GM20431 (cell line): ENCODE results near the gene PSTK.

Experiments
- in situ Hi-C: fragments of 300-500 bp; cut with MseI, MboI; formaldehyde crosslinking; loops from one replicate; pipeline ENCODE4 v1.15.0; 2020; ENCODE audit warnings: low sequenced_read_pairs; ENCODE audit not compliant: unreplicated experiment

PSTK gene

DNA sequence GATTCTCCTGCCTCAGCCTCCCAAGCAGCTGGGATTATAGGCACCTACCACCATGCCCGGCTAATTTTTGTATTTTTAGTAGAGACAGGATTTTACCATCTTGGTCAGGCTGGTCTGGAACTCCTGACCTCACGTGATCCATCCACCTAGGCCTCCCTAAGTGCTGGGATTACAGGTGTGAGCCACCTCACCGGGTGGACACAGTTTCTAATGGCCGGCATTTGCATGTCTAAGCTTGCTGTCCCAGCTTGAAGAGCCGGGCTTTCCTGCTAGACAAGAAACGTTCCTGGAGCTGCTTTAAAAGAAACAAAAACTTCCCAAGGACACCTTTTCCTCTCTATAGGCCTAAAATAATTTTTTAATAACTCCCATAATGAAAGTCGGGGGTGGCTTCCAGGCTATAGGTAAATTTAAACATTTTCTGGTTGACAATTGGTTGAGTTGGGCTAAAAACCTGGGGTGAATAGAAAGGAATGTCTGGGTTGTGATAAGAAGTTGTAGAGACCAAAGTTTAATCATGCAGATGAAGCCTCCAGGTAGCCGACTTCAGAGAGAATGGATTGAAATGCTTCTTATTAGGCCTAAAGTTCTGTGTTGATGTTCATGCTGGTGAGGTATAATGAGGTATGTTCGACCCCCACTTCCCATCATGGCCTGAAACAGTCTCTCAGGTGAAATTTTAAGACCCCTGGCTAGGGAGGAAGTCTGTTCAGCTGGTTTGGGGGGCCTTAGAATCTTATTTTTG is 37.4 kb downstream of the PSTK start:
- in situ Hi-C loops = no loop called here

DNA sequence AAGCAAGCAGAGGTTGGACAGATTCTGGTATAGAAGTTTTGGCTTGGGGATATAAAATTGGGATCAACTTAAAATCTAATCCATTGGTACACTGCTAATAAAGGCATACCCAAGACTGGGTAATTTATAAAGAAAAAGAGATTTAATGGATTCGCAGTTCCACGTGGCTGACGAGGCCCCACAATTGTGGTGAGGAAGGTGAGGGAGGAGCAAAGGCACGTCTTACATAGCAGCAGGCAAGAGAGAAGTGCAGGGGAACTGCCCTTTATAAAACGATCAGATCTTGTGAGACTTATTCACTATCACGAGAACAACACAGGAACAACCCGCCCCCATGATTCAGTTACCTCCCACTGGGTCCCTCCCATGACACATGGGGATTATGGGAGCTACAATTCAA is 38.3 kb downstream of the PSTK start:
- in situ Hi-C loops = no loop called here

DNA sequence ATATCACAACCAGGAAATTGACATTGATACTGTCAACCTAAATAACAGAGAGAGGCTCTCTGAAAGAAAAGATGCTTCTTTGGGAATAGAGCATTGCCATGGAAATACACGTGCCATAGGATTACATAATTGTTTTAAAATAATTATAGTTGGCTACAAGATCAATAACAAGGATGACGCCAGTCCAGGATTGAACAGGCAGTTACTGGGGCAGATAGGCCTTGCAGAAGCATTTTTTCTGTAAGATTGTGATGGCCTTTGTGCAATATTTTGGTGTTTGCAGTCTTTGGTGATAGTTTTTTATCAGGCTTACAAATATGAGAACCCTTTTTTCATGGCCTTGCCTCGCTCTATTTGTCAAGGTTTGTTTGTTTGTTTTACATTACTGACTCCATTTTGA is 39.1 kb downstream of the PSTK start:
- in situ Hi-C loops = no loop called here

DNA sequence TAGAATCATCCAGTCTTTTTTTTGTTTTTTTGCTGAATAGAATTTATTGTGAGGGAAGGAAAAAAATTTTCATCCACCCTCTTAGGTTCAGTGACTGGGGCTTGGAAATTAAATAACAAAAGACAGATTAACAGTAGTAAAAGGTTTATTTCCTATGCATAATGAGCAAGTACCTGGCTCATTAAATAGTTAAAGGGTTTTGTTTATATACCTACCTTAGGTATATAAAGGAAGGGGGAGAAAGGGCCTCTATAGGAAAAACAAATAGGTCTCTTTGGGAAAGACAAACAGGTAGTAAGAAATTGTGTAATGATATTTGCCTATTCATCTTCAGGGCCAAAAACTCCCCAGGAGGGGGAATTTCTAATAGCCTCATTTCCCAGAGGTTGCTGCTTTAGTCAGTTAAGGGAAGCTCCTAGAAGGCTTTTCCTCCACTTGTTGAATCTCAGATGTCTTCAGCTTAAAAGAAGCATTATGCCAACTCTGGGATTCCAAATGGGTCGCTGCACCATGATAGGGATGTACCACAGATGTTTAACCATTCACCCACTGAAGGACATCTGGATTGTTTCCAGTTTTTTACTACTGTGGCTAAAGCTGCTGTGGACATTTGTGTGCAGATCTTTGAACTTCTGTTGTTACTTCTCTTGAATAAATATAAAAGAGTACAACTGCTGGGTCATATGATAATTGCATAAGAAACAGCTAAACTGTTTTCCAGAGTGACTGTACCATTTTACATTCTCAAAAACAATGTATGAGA is 39.9 kb downstream of the PSTK start:
- in situ Hi-C loops = no loop called here

DNA sequence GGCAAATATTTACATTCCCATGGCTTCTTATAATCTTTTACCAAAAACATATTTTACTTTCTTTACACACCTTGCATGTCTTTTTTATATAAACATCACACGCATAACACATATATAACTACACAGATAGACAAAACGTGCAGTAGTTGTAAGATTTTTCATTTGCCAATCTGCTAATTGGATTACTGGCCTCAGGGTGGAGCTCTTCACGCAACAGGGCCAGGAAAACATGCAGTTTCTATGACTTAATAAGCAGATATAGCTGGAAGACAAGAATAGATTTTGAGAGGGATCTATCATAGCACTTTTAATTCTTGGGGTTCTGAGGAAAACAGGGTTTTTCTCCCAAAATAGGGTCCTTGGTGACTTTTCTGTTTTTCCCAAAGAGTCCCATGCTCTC is 41.3 kb downstream of the PSTK start:
- in situ Hi-C loops = no loop called here

DNA sequence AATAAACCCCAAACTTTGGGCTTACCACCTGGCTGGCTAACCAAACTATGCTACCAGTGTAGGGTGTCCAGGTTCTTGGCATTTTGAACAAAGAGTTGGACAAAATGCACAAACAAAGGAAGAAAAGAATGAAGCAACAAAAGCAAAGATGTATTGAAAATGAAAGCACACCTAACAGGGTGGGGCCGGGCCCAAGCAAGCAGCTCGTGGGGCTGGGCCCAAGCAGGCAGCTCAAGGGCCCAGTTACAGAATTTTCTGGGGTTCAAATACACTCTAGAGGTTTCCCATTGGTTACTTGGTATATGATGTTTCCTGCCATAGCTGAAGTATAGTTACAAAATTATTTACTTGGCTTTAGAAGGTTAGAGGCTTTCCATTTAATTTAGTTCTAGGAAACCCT is 44.3 kb downstream of the PSTK start:
- in situ Hi-C loops = no loop called here

DNA sequence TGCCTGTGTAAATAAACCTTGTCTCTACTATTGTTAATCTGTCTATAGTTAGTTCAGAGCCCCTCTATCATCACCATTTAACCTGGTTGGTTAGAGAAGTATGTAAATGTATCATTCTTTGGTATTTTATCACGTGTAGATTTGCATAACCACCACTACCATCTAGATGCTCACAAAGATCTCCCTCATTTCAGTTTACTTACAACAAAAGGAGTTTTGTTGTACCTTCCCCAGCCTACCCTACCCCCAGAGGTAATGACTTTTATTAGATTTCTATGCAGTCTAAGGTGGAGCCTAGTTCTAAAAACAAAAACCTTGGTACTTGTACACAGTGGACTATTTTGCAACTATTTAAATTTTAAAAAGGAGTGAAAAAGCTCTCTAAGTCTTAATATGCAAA is 46.1 kb downstream of the PSTK start:
- in situ Hi-C loops = loop anchor here (25.0 kb wide), 1 partner anchor 536 kb away; no protein-coding TSS in a partner anchor

DNA sequence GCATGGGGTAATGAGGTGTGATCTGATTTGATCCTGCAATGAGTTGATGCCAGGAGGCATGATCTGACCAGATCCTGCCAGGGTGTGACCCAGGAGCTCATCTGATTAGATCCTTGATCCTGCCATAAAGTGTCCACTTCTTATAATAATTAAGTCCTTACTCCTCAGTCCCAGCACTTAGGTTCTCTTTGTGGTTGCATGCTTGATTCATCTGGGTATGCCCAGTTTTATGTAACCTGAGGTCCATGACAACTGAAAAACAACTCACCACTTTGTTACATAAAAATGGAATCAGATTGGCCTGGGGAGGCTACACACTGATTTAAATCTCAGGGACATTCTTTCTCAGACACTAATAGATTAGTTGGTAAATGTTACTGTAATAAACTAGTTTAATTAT is 47.7 kb downstream of the PSTK start:
- in situ Hi-C loops = loop anchor here (25.0 kb wide), 1 partner anchor 534 kb away; no protein-coding TSS in a partner anchor

DNA sequence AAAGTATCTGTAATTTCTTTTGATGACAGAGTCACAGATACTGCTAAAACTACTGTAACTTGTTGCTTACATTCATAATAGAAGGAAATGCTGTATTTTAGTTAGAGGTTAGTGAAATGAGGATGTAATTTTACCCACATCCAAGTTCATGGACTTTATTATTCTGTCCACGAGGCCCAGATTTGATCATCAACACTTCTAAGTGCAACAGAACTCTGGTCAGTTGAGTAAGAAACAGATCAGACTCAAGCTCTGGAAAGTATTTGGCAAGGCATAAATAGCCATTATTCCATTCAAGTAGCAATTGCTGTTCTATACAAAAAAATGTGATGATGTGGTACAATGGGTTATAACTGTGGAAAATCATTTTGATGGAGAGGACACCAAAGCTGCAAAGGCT is 50.9 kb downstream of the PSTK start:
- in situ Hi-C loops = loop anchor here (25.0 kb wide), 1 partner anchor 531 kb away; no protein-coding TSS in a partner anchor

DNA sequence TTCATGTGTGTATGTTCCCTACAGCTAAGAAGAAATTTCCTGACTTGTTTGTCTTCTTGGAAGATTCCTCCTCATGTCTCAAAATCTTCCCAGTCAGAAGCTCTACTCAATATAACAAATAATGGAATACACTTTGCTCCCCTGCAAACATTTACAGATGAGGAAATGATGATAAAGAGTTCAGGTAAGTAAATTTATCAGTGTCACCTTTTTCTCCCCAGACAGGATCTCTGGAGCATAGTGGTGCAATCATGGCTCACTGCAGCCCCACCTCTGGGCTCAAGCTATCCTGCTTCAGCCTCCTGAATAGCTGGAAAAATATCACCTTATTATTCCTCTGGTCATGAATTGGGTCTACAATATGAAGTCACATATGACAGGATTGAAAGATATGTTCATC is 54.1 kb downstream of the PSTK start:
- in situ Hi-C loops = loop anchor here (25.0 kb wide), 1 partner anchor 528 kb away; no protein-coding TSS in a partner anchor

DNA sequence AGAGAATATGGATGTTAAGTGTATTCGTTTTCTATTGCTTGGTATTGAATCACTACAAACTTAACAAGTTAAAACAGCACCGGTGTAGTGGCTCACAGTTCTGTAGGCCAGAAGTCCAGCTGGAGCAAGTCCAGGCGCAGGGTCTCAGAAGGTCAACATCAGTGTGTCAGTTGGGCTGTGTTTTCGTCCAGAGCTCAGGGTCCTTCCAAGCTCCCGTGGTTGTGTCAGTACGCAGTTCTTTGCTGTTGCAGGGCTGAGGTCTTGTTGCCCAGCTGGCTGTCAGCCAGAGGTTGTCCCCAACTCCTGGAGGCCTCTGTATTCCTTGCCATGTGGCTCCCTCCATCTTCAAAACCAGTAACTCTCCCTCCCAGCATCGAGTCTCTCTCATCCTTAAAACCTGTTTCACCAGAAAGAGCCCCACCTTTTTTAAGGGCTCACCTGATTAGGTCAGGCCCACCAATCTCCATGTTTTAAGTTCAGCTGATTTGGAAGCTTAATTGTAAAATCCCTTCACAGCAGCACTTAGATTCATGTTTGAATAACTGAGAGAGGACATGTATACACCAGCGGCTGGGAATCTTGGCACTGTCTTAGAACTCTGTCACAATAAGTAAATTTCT is 55.4 kb downstream of the PSTK start:
- in situ Hi-C loops = loop anchor here (25.0 kb wide), 1 partner anchor 527 kb away; no protein-coding TSS in a partner anchor

DNA sequence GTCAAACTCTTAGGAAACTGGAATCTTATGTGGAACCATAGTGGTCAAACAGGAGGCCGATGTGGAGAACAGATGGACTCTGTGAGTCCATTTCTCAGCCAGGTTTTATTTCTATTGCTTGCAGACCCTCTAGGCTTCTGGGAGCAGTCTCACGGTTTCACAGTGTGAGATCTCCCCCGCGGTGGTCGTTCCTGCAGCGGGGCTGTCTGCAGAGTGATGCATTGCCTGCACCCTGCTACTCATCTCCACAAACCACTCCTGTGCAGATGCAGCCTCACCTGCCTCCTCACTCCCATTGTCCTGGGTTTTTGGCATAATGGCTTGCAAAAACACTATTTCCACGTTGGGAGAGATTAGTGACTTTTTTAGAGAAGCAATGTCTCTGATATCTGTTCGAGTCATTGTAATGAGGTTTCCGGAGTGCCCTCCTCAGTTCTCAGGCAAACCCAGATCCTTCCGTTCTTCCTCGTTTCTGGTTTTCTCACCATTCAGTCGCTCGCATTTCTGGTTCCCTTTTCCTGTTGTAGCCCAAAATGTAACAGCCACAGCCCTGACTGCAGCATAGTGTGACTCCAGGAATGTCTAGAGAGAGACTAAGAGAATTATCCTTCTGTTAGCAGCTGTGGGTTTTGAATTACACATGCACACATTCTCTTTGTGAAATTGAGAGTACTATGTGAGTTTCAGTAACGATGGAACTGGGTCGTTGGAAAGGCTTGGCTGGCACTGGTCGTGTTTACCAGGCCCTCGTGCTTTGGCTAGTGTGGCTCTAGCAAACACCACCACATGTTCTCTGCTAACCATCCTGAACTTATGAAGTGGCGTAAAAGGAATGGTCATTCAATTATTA is 58.8 kb downstream of the PSTK start:
- in situ Hi-C loops = loop anchor here (25.0 kb wide), 1 partner anchor 523 kb away; no protein-coding TSS in a partner anchor

DNA sequence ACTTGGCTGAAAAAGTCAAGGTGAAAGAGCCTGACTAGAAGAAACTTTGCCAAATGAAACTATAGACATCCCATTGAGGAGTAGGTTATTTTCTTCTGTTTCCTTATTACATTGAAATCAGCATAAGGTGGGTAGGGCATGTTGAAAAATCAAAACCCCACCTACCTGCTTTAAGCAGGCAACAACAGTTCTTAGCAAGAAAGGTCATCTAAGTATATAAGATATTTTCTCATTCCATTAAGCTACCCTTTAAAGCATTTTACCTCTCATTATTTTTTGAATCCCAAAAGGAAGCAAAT is 59.4 kb downstream of the PSTK start:
- in situ Hi-C loops = loop anchor here (25.0 kb wide), 1 partner anchor 523 kb away; no protein-coding TSS in a partner anchor
